PC-3 (cell line): ENCODE measurements around the gene CHGA.

Experiments used
- EZH2 ChIP-seq: fragments of 300-600 bp; sonication (generic); IDR thresholded peaks from one replicate; pipeline ENCODE4 v1.6.1; 2017; ENCODE audit warnings: antibody characterized with exemption, mild to moderate bottlenecking, low read length; ENCODE audit not compliant: unreplicated experiment
- TF ChIP-seq, protein P1 (sequence below): fragments of 300-600 bp; sonication (generic); conservative IDR thresholded peaks from 2 replicates; pipeline ENCODE4 v1.5.1; 2017; ENCODE audit warnings: antibody characterized with exemption, low read depth, mild to moderate bottlenecking, low read length

DNA sequence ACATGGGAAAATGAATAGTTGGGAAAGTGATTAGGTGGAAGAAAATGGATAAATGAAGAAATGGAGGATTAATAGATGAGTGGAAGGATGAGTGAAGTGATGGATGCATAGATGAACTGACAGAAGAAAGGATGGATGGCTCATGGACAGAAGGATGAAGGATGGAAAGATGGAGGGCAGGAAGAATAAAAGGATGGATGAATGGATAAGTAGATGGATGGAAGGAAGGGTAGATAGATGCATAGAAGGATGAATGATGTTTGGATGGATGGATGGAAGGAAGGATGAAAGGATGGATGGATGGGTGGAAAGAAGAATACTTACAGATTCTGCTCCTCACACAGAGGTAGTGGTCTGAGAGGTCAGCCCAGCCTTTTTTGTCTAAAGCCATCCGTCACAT is 35.8 kb upstream of the CHGA start:
- TF ChIP-seq, protein P1, sequence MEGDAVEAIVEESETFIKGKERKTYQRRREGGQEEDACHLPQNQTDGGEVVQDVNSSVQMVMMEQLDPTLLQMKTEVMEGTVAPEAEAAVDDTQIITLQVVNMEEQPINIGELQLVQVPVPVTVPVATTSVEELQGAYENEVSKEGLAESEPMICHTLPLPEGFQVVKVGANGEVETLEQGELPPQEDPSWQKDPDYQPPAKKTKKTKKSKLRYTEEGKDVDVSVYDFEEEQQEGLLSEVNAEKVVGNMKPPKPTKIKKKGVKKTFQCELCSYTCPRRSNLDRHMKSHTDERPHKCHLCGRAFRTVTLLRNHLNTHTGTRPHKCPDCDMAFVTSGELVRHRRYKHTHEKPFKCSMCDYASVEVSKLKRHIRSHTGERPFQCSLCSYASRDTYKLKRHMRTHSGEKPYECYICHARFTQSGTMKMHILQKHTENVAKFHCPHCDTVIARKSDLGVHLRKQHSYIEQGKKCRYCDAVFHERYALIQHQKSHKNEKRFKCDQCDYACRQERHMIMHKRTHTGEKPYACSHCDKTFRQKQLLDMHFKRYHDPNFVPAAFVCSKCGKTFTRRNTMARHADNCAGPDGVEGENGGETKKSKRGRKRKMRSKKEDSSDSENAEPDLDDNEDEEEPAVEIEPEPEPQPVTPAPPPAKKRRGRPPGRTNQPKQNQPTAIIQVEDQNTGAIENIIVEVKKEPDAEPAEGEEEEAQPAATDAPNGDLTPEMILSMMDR = no peak
- no peak for TF ChIP-seq EZH2
